SK-N-DZ (cell line): ENCODE measurements around the gene INHBE.
"Not testable (repeated sequence)": the region's sequence is repeated elsewhere in the genome, so short reads cannot be mapped to it uniquely, and the experiment has no call there.

ENCODE experiments used
- DNase-seq: peaks from one replicate; pipeline ENCODE4 v3.0.0-alpha.2; 2015; ENCODE audit warnings: low spot score
- small RNA-seq, 2 experiments: library from RNA; depleted of rRNA; stranded (forward); fragments of <200 nt; gene quantifications; one replicate each; pipeline ENCODE3, GENCODE V24; 2014

Gene INHBE

DNA sequence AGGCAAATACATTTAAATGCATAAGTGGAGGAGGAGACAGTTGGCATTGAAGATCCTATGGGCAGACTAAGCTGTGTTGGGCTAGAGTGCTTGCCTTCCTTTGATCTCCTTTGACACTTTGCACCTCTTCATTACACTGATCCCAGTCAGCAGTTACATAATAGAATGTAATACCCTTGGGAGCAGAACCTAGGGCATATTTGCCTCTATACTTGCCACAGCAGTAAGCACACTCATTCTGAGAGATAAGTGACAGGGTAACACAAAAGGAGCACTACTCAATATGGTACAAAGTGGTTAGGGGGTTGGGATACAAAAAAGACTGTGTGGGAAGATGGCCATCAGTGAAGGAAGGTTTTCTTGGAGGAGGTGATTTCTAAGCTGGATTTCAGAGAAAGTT is 41.7 kb downstream of the INHBE start:
- DNase-seq: no peak

DNA sequence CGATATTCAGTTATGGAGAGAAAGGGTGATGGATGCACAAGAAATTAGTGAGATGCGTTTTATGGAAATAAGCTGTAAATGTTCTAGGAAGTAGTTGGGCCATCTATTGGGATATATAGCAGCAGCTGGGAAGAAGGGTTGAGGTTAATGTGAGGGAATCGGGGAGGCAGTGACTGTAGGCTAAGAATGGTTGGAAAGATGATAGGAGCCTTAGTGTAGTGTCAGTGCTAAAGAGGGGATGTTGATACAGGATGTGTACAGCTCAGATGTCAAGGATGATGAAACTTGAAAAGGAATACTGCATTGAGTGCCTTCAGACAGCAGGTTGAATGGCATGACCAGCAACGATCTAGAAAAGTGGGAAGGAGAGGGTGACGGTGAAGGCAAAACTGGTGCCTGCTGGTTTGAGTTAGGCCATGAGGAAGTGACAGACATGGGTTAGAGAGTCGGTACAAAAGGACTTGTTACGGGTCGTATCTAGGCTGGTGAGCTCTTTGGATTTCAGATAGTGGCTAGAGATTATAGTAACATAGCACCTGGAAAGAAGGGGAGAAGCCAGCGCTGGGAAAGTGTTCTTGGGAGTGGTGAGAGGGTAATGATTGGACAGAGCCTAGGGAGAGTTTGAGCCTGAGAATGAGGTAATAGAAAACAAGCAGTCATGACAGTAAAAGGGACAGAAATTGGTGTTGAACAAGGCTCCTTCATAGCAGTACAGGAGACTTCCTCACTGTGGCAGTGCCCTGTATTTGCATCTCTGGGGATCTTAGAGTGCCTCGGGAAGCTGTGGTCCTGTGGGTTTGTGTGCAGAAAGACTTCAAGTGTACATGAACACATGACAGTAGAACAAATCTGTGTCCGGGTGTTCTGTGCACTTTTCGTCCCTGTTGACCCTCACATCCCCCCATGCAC is 42.4 kb downstream of the INHBE start:
- DNase-seq: no peak

DNA sequence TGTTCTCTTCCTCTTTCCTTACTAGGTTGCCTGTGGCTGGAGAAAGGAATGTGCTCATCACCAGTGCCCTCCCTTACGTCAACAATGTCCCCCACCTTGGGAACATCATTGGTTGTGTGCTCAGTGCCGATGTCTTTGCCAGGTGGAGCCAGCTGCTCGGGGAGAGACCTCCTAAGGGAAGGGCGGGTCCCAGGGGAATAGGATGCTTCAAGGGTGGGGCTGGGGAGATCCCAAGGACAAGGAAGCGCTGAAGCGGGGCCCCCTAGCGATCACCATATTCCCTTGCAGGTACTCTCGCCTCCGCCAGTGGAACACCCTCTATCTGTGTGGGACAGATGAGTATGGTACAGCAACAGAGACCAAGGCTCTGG is 43.0 kb downstream of the INHBE start:
- no peak for DNase-seq

DNA sequence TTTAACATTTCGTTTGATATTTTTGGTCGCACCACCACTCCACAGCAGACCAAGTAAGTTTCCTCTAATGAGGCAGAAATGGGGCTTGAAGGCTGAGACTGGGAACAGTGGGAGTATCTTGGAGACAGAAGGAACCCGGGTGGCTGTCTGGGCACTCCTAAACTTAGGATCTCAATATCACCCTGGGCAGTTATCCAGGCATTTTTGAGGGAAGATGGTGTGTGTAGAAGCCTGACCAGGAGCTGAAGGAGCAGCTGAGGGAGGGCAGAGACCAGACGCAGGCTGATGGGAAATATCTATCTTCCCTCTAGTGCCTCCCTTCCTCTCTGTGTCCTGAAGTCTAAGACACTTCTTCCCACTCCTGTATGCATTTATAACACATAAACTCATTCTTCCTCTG is 43.5 kb downstream of the INHBE start:
- DNase-seq: no peak

DNA sequence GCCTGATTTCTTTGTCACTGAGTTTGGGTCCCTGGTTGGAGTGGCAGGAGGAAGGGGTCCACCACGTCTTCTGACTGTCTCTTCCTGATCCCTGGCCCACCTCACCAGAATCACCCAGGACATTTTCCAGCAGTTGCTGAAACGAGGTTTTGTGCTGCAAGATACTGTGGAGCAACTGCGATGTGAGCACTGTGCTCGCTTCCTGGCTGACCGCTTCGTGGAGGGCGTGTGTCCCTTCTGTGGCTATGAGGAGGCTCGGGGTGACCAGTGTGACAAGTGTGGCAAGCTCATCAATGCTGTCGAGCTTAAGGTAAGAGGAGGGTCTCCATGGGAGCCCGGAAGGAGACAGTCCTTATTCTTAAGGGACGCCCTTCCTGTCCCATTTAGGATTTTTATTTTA is 45.1 kb downstream of the INHBE start:
- DNase-seq: no peak

DNA sequence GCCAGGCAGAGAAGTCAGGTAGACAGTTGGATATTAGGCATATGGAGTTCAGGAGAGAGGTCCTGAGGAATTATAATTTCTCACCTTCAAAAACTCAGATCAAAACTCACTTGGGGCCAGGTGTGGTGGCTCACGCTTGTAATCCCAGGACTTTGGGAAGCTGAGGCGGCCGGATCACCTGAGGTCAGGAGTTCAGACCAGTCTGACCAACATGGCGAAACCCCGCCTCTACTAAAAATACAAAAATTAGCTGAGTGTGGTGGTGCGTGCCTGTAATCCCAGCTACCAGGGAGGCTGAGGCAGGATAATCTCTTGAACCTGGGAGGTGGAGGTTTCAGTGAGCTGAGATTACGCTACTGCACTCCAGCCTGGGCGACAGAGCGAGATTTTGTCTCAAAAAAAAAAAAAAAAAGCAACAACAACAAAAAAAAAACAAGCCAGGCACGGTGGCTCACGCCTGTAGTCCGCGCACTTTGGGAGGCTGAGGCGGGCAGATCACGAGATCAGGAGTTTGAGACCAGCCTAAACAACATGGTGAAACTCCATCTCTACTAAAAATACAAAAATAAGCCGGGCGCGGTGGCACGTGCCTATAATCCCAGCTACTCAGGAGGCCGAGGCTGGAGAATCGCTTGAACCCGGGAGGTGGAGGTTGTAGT is 47.3 kb downstream of the INHBE start:
- not testable (repeated sequence) for DNase-seq

DNA sequence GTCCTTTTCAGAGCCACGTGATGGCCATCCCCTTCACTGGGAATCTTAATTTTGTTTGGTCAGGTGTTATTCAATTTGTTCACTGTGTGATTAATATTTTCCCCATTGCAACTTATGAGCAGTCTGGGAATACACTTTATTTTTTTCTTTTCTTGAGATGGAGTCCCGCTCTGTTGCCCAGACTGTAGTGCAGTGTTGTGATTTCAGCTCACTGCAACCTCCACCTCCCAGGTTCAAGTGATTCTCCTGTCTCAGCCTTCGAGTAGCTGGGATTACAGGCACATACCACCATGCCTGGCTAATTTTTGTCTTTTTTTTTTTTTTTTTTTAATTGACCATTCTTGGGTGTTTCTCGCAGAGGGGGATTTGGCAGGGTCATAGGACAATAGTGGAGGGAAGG is 51.4 kb downstream of the INHBE start:
- DNase-seq: not testable (repeated sequence)

Small RNA genes lying within 50 kb of the gene (small RNA-seq; reads per million reads assigned to genes)
- gene RNU6-879P: 0 reads per million in 2 experiments
